ENCODE measurements around the gene RRP36. TPM values are rescaled to one million over a fixed set of nuclear protein-coding genes. Genes with fewer than 3 reads are reported as not detected.

RRP36 gene
- total RNA-seq, 4 donors from 2014 or later, result 32.2 to 200 (median 40.5) TPM

DNA sequence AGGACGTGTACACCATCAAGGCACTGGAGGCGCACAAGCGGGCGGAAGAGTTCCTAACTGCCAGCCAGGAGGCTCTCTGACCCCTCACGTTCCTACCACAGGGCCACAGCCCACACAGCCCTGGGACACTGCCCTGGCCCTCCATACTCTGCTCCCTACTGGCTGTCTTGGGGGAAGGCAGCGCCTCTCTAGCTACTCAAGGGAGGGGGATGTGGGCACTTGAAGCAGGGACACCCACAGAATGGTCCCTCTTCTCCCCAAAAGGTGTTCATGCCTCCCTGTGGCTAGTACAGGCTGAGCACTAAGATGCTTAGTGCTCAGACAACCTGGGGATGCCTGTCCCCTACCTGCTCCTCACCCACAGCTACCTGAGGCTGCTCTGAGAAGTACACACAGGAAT, 10.2 kb upstream of the RRP36 start:
- Histone ChIP-seq H3K9me3 (no peaks in the 10 kb centered on the region), H3K36me3 (peaks cover 0 to 8% (median 3%) of the 10 kb centered on the region in 4 donors), H3K4me1 (peaks cover 19 to 35% (median 26%) of the 10 kb centered on the region in 4 donors), H3K27ac (no peak overlapping the region), H3K4me3 (no peak overlapping the region), H3K27me3 (no peaks in the 10 kb centered on the region)
- intact Hi-C loops (cut with DNase I; ENCODE audit: low total_unique reads), result no loop called here
- TF ChIP-seq POLR2A (IDR thresholded peaks at IDR 0.05) (no peak), POLR2AphosphoS5 (IDR thresholded peaks at IDR 0.05) (no peak), EP300 (IDR thresholded peaks at IDR 0.05; ENCODE audit: low read depth) (no peak)
- TF ChIP-seq, protein P1, sequence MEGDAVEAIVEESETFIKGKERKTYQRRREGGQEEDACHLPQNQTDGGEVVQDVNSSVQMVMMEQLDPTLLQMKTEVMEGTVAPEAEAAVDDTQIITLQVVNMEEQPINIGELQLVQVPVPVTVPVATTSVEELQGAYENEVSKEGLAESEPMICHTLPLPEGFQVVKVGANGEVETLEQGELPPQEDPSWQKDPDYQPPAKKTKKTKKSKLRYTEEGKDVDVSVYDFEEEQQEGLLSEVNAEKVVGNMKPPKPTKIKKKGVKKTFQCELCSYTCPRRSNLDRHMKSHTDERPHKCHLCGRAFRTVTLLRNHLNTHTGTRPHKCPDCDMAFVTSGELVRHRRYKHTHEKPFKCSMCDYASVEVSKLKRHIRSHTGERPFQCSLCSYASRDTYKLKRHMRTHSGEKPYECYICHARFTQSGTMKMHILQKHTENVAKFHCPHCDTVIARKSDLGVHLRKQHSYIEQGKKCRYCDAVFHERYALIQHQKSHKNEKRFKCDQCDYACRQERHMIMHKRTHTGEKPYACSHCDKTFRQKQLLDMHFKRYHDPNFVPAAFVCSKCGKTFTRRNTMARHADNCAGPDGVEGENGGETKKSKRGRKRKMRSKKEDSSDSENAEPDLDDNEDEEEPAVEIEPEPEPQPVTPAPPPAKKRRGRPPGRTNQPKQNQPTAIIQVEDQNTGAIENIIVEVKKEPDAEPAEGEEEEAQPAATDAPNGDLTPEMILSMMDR (IDR thresholded peaks at IDR 0.05), result no peak
- in situ Hi-C loops (cut with MboI; ENCODE audit: low pct_ligation_motif_present in 1 of 4, low pct_unique_long_range_greater_than_20kb in 1 of 4, low sequenced_read_pairs in 3 of 4), result no loop called here
- DNase-seq, result no peak
- WGBS, 2 donors (ENCODE audit: low coverage in 1 of 2), result 81 to 91% methylated on average over 5 to 6 of the region's 6 CpGs

DNA sequence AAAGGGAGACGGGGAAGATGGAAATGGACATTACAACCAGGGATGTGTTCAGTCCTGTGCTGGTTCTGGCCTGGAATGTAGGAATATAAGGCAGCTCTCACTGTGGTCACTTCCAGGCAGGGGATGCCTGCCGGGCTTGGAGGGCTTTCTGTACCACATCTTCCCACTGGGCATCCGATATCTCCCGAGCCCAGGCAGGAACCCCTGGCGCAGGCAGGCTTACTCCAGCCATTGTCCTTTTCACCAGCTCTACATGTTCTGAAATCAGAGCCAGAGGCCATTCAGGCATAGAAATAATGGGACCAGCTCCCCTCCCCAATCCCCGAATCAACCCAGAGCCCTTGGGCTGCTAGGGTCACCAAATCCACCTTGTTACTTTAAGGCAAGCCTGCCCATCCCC, 9.1 kb upstream of the RRP36 start:
- peak overlapping the region in 1 of 4 donors; percentile 84 for H3K27ac ChIP-seq
- no peak for DNase-seq
- intact Hi-C loops (cut with DNase I; ENCODE audit: low total_unique reads), result no loop called here
- TF ChIP-seq EP300 (IDR thresholded peaks at IDR 0.05; ENCODE audit: low read depth) (no peak), POLR2A (IDR thresholded peaks at IDR 0.05) (no peak), POLR2AphosphoS5 (IDR thresholded peaks at IDR 0.05) (no peak)
- TF ChIP-seq, protein P1 (IDR thresholded peaks at IDR 0.05), result no peak
- no peak overlapping the region for H3K4me3 ChIP-seq
- H3K36me3 ChIP-seq, result peaks cover 0 to 7% (median 2%) of the 10 kb centered on the region in 4 donors
- in situ Hi-C loops (cut with MboI; ENCODE audit: low pct_ligation_motif_present in 1 of 4, low pct_unique_long_range_greater_than_20kb in 1 of 4, low sequenced_read_pairs in 3 of 4), result no loop called here
- peaks cover 26 to 43% (median 34%) of the 10 kb centered on the region in 4 donors for H3K4me1 ChIP-seq
- H3K9me3 ChIP-seq, result no peaks in the 10 kb centered on the region
- 92% methylated on average over 6 of the region's 6 CpGs; no CpG with 5 or more reads in 1 of the 2 donors for WGBS, 2 donors (ENCODE audit: low coverage in 1 of 2)
- no peaks in the 10 kb centered on the region for H3K27me3 ChIP-seq

DNA sequence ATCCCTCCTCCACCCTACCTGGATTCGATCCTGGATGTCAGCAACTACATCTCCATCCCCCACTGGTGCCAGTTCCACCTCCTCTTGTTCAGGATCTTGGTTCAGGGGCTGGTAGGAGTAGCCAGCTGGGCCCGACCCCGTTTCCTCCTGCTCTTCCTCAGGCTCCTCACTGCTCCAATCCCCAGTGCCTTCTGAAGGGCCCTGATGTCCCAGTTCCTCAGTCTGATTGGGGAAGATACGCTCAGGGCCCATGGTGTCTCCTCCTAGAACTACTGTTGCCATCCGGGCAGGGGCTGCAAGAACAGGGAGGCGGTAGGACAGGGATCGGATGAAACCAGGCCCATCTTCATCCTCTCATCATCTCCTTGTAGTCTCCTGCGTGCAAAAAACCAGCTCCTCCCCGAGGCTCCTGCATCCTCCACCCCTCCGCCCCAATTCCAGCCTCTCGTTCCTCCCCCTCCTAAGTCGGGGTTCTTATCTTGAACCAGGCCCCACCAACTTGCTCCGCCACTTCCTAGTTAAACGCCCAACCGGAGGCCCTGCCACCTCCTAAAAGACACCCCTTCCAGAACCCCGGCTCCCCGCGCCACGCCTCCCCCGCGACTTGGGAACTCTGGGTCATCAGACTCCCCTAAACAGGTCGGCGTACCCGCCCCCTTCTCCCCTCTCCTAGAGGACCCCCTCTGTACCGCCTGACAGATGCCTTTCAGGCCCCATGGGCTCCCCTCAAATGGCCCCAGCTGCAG, 8.2 kb upstream of the RRP36 start:
- Histone ChIP-seq H3K36me3 (peaks cover 0 to 3% (median 1%) of the 10 kb centered on the region in 4 donors), H3K4me1 (peaks cover 26 to 43% (median 34%) of the 10 kb centered on the region in 4 donors), H3K9me3 (no peaks in the 10 kb centered on the region), H3K27me3 (no peaks in the 10 kb centered on the region), H3K4me3 (peak overlapping the region; percentile 34 to 94 (median 62)), H3K27ac (peak overlapping the region; percentile 76 to 92 (median 85))
- DNase-seq, result no peak
- in situ Hi-C loops (cut with MboI; ENCODE audit: low pct_ligation_motif_present in 1 of 4, low pct_unique_long_range_greater_than_20kb in 1 of 4, low sequenced_read_pairs in 3 of 4) (no loop called here), intact Hi-C loops (cut with DNase I; ENCODE audit: low total_unique reads) (no loop called here)
- WGBS, 2 donors (ENCODE audit: low coverage in 1 of 2), result 2 to 15% methylated on average over 4 to 25 of the region's 25 CpGs
- TF ChIP-seq POLR2AphosphoS5 (IDR thresholded peaks at IDR 0.05), result no peak
- TF ChIP-seq, protein P1 (IDR thresholded peaks at IDR 0.05), result no peak
- no peak for TF ChIP-seq POLR2A (IDR thresholded peaks at IDR 0.05)
- no peak for TF ChIP-seq EP300 (IDR thresholded peaks at IDR 0.05; ENCODE audit: low read depth)

DNA sequence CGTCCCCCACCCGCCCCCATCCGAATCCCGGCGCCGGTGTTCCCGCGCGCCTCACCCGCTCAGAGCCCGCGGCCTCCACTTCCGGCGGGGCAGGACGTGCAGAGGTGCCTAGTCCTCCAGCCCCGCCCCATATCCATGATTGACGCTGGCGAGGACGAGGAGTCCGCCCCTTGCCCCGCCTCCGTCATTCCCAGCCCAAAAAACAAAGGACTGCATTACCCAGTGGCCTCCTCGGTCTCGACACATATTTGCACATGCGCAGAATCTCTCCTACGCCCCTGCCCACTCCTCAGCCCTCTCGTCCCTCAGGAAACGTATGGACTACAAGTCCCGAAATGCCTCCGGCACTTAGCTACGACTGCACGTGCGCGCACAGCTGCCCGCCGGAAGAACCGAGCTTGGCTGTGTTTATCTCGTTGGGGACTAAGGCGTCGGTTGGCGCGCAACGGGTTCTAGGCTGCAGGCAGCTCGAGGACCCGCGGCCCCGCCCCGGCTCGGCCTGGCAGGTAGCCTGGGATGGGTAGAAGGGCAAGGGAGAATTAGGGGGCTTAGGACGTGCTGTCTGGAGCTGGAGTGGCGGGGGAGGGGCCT, 7.5 kb upstream of the RRP36 start, which contains the start of the genes KLHDC3 and MEA1:
Gene KLHDC3, plus strand, starts transcription at position 407 of the 591 bp plus-strand sequence. CDS start 2,944 bp downstream, outside the sequence.
Gene MEA1, minus strand, starts transcription at position 104 of the 591 bp plus-strand sequence. CDS start 133 bp downstream, outside the sequence.
- Histone ChIP-seq H3K36me3 (peaks cover 0 to 7% (median 2%) of the 10 kb centered on the region in 4 donors), H3K27ac (peak within 1 kb of the TSS; percentile 76 to 92 (median 85)), H3K4me3 (peak within 1 kb of the TSS; percentile 60 to 94 (median 62)), H3K9me3 (no peaks in the 10 kb centered on the region), H3K27me3 (no peaks in the 10 kb centered on the region), H3K4me1 (peaks cover 26 to 43% (median 34%) of the 10 kb centered on the region in 4 donors)
- intact Hi-C loops (cut with DNase I; ENCODE audit: low total_unique reads), result no loop called here
- TF ChIP-seq POLR2A (IDR thresholded peaks at IDR 0.05) (peak; percentile 56), POLR2AphosphoS5 (IDR thresholded peaks at IDR 0.05) (peak; percentile 73 to 88 (median 79)), EP300 (IDR thresholded peaks at IDR 0.05; ENCODE audit: low read depth) (no peak)
- TF ChIP-seq, protein P1 (IDR thresholded peaks at IDR 0.05), result no peak
- 0% methylated on average over 38 of the region's 51 CpGs; no CpG with 5 or more reads in 1 of the 2 donors for WGBS, 2 donors (ENCODE audit: low coverage in 1 of 2)
- DNase-seq, result peak; percentile 100
- in situ Hi-C loops (cut with MboI; ENCODE audit: low pct_ligation_motif_present in 1 of 4, low pct_unique_long_range_greater_than_20kb in 1 of 4, low sequenced_read_pairs in 3 of 4), result no loop called here

Measured in transverse colon (tissue), 4 donors.